Type B pancreatic cell (in vitro differentiated cells): ENCODE data around the gene ZNF175. TPM values are rescaled to one million over a fixed set of nuclear protein-coding genes. Genes with fewer than 3 reads are reported as not detected.

ENCODE experiments used
- DNase-seq: peaks from one replicate; pipeline ENCODE4 v3.0.0; 2021; ENCODE audit warnings: mixed read lengths; ENCODE audit not compliant: unreplicated experiment; ENCODE audit errors: extremely low spot score
- H3K27ac Mint-ChIP-seq: 2 replicates; pipeline ENCODE4 v1.8.0; 2021; ENCODE audit warnings: mild to moderate bottlenecking, mixed read lengths
- H3K27me3 Mint-ChIP-seq: 2 replicates; pipeline ENCODE4 v1.8.0; 2021; ENCODE audit warnings: mixed read lengths
- H3K36me3 Mint-ChIP-seq: 2 replicates; pipeline ENCODE4 v1.8.0; 2021; ENCODE audit warnings: mixed read lengths
- H3K4me1 Mint-ChIP-seq: one replicate; pipeline ENCODE4 v1.8.0; 2021; ENCODE audit warnings: mixed read lengths; ENCODE audit not compliant: unreplicated experiment
- H3K4me3 Mint-ChIP-seq: 2 replicates; pipeline ENCODE4 v1.8.0; 2021; ENCODE audit warnings: mild to moderate bottlenecking, mixed read lengths
- H3K9me3 Mint-ChIP-seq: 2 replicates; pipeline ENCODE4 v1.8.0; 2021; ENCODE audit warnings: mixed read lengths
- total RNA-seq: library from RNA; stranded (reverse); gene quantifications from 2 replicates; pipeline ENCODE4 v1.2.1, GENCODE V29; 2021; ENCODE audit warnings: low replicate concordance
- TF ChIP-seq, protein P1 (sequence below): fragments of 200-600 bp; sonication (generic); conservative IDR thresholded peaks from 2 replicates; pipeline ENCODE4 v1.5.0; 2021; ENCODE audit warnings: antibody characterized with exemption, mild to moderate bottlenecking

ZNF175 gene
- total RNA-seq, 1 donor from 2014 or later: 14.0 TPM

DNA sequence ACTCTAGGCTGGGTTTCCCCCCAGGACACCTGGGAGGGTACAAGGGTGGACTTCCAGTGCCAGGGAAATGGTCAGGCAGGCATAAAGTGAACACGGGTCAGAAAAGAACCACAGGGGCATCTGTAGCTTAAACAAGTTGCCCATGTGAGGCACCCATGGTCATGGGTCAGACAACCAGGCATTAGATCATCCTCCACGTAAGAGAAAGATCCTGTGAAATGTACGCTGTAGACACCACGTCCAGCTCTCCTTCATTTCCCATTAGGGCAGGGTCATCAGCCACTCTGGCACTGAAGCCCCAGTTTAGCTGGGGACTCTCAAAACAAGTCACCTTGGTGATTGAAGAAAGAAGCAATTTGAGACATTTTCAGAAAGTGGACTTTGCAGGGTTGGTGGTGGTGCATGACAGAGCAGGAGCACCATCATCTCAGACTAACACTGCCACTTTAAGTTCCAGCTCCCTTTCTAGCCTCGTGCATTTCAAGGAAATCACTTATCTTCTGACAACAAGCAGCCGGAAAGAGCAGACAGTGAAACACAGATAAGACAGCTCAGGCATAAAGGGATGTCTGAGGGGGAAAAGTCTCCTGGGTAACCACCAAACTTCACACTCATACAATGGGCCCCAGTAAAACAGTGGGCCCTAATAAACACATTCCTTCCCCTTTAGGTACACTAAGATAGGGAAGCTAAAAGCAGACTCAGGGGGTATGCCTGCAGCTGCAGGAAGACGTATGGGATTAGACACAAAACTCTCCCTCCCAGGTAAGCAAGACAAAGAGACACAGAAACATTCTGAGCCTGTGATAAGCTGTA, 23.5 kb upstream of the ZNF175 start:
- no peak for DNase-seq
- H3K27ac Mint-ChIP-seq: no peak overlapping the region
- TF ChIP-seq, protein P1, sequence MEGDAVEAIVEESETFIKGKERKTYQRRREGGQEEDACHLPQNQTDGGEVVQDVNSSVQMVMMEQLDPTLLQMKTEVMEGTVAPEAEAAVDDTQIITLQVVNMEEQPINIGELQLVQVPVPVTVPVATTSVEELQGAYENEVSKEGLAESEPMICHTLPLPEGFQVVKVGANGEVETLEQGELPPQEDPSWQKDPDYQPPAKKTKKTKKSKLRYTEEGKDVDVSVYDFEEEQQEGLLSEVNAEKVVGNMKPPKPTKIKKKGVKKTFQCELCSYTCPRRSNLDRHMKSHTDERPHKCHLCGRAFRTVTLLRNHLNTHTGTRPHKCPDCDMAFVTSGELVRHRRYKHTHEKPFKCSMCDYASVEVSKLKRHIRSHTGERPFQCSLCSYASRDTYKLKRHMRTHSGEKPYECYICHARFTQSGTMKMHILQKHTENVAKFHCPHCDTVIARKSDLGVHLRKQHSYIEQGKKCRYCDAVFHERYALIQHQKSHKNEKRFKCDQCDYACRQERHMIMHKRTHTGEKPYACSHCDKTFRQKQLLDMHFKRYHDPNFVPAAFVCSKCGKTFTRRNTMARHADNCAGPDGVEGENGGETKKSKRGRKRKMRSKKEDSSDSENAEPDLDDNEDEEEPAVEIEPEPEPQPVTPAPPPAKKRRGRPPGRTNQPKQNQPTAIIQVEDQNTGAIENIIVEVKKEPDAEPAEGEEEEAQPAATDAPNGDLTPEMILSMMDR: no peak
- peaks cover 12% of the 10 kb centered on the region for H3K27me3 Mint-ChIP-seq
- no peaks in the 10 kb centered on the region for H3K4me1 Mint-ChIP-seq
- H3K36me3 Mint-ChIP-seq: no peaks in the 10 kb centered on the region
- peaks cover 4% of the 10 kb centered on the region for H3K9me3 Mint-ChIP-seq
- H3K4me3 Mint-ChIP-seq: no peak overlapping the region

DNA sequence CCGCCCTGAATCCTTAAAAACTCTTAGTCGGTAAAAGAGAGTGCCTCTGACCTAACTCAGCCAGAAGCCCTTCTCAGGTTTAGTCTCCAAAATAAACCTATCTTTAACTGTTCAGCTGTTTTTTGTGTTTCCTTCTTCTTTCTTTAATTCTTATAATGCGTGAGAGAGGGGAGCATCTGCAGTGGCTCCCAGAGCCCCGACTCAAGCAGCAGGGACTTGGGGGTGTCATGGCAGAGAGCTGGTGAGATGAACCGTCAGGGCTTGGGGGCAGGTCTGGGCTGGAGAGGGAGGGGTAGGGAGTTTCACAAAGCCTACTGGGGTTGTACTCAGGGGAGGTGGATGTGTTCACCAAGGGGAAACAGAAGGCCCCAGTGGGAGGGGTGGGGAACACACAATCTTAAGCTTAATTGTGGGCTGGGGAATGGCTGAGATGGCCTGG, 22.9 kb upstream of the ZNF175 start:
- H3K27me3 Mint-ChIP-seq: peaks cover 13% of the 10 kb centered on the region
- H3K4me1 Mint-ChIP-seq: no peaks in the 10 kb centered on the region
- DNase-seq: no peak
- no peak overlapping the region for H3K27ac Mint-ChIP-seq
- peaks cover 4% of the 10 kb centered on the region for H3K9me3 Mint-ChIP-seq
- TF ChIP-seq, protein P1: no peak
- H3K36me3 Mint-ChIP-seq: no peaks in the 10 kb centered on the region
- H3K4me3 Mint-ChIP-seq: no peak overlapping the region

DNA sequence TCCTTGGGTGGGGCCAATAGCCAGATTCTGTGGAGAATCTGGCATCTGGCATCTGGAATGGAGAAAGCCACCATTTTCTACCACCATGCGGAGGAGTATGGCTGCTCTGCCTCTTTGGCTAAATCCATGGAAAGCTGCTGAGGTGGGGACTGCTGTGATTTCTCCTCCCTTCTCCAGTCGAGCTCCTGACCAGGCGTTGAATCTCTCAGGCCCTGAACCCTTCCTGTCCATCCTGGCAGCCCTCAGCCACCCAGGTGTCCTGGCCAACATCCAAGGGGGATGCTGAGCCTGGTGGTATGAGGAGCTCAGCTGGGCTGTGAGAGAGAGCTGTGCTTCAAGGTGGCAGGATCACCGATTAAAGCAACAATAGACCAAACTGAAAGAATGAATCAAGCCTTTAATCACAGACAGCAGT, 22.2 kb upstream of the ZNF175 start:
- no peak overlapping the region for H3K4me3 Mint-ChIP-seq
- H3K4me1 Mint-ChIP-seq: no peaks in the 10 kb centered on the region
- TF ChIP-seq, protein P1: no peak
- H3K9me3 Mint-ChIP-seq: peaks cover 2% of the 10 kb centered on the region
- H3K27ac Mint-ChIP-seq: no peak overlapping the region
- DNase-seq: no peak
- H3K27me3 Mint-ChIP-seq: peaks cover 11% of the 10 kb centered on the region
- no peaks in the 10 kb centered on the region for H3K36me3 Mint-ChIP-seq

DNA sequence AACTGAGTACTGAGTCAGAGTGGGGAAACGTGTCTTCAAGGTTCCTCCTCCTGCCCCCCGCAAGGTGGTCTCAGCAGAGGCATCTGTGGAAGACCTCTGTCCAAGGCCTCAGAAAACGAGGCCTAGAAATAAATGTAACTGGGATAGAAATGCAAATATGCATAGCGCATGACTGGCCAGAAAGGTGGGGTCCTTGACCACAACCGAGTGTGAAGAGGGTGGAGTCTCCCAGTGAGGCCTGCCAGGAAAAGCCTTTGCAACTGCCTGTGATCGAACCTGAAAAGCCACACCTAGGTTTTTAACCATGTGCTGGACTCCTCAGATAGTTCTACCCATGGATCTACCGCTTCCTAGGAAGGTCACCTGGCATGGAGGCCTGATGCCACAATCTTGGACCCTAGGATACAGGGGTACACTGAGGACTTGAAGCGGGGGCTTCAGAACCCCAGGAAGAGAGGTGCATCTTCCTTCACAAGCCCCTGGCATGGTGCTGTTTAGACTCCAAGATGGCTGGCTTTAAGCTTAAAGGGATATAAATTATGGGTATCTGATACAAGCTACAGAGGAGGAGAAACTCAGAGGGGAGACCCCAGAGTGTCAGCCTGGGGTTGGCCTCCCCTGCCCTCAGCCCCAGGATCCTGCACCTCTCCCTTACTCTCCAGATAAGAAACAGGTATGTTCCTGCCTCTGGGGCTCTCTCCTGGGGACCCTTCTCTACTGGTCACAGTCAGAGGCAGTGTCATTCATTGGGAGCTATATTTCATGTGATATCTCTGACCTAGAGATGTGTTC, 21.4 kb upstream of the ZNF175 start:
- Mint-ChIP-seq H3K4me1 (no peaks in the 10 kb centered on the region), H3K4me3 (no peak overlapping the region), H3K9me3 (no peaks in the 10 kb centered on the region), H3K27ac (no peak overlapping the region), H3K36me3 (no peaks in the 10 kb centered on the region), H3K27me3 (peaks cover 8% of the 10 kb centered on the region)
- no peak for DNase-seq
- TF ChIP-seq, protein P1: no peak

DNA sequence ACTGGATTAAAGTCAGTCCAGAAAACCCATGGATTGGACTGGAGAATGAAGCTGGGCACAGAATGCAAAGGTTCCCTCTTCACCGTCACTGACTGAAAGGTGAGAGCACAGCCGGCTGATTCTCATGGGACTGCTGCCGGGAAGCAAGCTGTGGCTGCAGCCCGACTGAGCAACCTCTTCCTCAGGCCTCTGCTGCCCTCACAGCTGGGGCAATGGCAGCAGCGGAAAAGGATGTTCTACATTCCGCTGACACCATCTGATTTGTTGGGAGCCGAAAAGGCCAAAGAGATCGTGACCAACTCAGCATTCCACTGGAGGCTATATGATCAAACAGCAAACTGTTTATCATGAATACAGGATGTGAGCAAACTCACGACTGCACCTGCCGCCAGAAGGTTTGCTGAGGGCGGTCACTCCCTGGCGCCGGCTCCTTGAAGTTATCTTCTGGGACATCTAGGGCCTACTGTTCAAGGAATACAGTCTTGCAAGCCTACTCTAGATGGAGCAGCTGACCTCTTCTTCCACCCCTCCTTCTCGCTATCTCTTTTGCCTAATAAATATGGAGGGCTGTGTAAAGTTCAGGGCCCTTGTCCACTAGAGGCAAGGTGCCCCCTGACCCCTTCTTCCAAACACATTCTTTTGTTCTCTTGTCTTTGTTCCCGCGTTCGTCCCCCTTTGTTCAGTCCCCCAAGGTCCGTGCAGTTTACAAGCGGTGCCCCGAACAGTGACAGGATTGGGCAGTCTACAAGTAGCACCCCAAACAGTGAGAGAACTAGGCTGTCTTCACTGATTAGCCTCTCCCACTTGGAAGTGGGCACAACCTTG, 20.0 kb upstream of the ZNF175 start:
- no peaks in the 10 kb centered on the region for H3K9me3 Mint-ChIP-seq
- H3K27me3 Mint-ChIP-seq: peaks cover 8% of the 10 kb centered on the region
- H3K36me3 Mint-ChIP-seq: no peaks in the 10 kb centered on the region
- TF ChIP-seq, protein P1: no peak
- no peaks in the 10 kb centered on the region for H3K4me1 Mint-ChIP-seq
- H3K27ac Mint-ChIP-seq: no peak overlapping the region
- no peak overlapping the region for H3K4me3 Mint-ChIP-seq
- DNase-seq: no peak
